HG03175 (cell line): ENCODE measurements around the gene WFIKKN1.

ENCODE experiments used
- ATAC-seq: cut with Tn5 transposase; IDR thresholded peaks from one replicate; pipeline ENCODE4 v1.9.1; 2021; ENCODE audit warnings: mild to moderate bottlenecking, moderate library complexity; ENCODE audit not compliant: unreplicated experiment

The WFIKKN1 gene

DNA sequence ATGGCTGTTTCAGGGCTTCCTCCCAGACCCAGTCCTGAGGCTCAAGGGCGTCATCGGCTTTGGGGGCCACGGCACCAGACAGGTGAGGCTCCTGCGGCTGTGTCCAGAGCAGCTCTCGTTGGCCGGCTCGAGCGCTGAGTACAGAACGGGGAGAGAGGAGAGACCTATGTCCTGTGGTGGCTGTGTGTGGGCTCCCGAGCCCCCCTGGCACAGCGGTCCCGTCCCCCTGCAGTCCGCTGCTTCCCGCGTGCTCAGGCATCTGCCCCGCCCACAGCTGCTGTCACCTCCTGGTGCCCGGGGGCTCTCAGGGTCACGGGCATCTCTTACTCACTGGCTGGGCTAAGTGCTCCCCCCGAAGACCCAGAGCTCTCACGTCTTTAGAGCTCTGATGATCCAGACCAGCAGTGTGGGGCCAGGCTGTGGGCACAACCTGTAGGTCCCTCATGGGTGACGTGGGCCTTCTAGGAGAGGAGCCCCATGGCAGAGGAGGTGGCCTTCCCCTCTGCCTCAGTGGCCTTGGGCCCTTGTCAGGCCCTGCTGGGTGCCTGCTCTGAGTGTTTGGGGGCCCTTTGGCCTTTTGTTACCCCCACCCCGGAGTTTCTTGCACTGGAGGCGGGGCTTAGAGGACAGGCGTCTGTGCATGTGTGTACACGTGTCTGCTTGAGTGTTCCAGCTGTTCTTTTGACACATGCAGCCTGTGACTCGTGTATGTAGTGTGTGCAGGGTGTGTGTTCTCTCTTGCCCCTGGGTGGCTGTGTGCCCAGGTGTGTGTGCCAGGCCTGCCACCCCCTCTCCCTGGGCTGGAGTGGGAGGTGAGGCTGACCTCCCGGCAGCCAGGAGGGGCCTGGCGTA is 21.9 kb downstream of the WFIKKN1 start:
- no peak for ATAC-seq

DNA sequence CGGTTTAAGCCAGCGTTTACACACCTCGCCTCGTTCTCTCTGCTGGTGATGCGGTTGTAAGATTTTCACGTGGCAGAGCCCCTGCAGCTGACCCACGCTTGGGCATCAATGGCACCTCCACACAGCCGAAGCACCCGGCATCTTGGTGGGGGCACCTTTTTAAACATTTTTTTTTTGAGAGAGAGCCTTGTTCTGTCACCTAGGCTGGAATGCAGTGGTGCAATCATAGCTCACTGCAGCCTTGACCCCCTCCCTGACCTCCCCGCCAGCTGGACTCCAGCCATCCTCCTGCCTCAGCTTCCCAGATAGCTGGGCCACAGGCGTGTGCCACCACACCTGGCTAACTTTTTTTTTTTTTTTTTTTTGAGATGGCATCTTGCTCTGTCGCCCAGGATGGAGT is 23.2 kb downstream of the WFIKKN1 start:
- ATAC-seq, result no peak

DNA sequence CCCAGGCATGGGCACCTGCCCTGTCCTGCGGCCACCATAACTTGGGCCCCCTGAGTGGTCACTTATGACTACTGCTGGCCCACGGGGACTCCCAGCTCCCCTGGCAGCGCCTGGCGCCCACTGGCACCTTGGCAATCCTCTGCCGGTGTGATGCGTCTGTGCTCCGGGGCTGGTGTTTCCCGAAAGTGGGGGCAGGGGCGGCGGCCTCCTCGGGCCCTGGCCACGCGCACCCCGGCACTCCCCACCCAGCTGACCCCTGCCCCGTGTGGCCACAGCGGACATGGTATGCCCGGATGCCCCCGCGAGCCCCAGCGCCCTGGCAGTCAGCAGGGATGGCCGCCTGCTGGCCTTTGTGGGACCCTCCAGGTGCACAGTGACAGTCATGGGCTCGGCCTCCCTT is 26.7 kb downstream of the WFIKKN1 start:
- ATAC-seq, result no peak

DNA sequence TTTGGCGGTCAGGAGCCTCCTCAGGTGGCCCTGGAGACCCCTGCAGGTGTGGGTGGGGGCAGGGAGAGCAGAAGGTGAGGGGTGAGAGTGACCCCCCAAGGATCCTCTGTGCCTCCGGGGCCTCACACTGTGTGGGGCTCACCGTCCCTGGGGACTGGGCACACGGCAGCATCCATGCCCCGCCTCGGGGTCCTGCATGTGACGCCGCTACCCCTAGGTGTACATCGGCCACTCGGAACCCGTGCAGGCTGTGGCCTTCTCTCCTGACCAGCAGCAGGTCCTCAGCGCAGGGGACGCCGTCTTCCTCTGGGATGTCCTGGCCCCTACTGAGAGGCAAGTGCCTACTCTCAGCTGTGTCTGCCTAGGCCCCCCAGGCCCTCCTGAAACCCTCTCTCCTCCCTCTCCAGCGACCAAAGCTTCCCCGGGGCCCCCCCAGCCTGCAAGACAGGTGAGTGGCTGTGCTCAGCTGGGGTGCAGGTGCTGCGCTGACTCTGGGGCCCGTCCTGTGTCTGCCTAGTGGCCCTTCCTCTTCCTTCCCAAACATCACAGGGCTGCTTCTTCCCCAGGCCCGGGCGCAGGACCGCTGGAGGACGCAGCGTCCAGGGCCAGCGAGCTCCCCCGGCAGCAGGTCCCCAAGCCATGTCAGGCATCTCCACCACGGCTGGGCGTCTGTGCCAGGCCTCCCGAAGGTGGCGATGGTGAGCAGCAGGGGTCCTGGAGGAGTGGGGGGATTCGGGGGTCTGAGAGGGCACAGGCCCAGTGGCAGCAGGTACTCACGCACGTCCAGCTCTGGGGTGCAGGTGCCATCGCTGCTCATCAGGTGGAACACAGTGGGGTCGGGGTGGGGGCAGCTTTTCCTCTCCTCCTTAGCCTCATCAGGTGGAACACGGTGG is 28.1 kb downstream of the WFIKKN1 start:
- no peak for ATAC-seq

DNA sequence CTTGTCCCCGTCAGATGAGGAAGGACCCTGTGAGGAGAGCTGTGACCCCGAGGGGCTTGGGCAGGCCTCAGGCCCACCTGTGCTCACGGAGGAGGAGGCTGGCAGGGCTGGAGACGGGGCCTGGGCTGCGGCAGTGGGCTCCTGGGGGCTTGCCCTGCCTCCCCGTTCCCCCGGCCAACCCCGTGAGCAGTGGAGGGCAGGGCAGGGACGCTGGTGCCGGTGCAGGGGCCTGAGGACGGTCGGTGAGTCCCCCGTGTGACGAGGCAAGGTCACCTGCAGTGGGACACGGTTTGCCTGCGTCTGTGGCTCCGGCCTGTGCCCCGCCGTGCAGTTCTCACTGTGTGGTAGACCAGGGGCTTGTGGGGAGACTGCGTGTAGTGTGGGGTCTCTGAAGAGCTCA is 28.8 kb downstream of the WFIKKN1 start:
- no peak for ATAC-seq

DNA sequence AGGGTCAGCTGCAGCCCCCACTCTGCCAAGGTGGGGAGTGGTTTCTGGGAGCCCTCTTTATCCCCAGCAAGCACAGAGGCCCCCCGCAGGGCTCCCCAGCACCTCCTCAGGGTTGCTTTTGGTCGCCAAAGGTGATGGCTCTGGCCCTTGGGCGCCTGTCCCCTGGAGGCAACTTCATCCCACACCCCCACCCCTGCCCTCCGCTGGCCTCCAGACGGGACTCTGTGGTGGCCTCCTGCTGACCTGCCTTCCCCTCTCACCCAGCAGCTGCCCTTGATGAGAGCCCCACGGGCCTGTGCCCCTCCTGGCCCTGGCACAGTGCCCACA is 29.3 kb downstream of the WFIKKN1 start:
- ATAC-seq, result no peak

DNA sequence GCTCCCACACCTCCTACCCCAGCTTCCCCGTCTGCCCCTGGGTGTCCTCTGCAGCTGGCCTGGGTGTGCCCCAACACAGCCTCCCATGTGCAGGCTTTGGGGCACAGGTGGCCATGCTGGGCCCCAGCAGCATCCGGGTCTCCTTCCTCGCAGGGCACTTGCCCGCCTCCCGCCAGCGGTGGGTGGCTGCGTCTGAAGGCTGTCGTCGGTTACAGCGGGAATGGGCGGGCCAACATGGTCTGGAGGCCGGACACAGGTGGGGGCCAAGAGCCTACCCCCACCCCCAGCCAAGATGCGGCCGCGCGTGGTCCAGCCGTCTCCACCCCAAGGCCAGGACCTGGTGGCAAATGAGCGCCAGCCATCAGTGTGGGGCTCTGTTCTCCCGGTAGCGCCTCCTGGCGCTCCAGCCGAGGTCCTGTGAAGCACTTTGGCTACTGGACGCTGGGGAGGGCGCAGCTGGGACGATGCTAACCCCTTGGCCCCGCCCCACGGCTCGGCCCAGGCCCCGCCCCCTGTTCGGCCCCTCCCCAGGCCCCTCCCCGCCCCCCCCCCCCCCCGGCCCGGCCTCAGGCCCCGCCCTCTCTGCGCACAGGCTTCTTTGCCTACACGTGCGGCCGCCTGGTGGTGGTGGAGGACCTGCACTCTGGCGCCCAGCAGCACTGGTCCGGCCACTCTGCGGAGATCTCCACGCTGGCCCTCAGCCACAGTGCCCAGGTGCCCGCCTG is 29.8 kb downstream of the WFIKKN1 start:
- peak; percentile 48 for ATAC-seq

DNA sequence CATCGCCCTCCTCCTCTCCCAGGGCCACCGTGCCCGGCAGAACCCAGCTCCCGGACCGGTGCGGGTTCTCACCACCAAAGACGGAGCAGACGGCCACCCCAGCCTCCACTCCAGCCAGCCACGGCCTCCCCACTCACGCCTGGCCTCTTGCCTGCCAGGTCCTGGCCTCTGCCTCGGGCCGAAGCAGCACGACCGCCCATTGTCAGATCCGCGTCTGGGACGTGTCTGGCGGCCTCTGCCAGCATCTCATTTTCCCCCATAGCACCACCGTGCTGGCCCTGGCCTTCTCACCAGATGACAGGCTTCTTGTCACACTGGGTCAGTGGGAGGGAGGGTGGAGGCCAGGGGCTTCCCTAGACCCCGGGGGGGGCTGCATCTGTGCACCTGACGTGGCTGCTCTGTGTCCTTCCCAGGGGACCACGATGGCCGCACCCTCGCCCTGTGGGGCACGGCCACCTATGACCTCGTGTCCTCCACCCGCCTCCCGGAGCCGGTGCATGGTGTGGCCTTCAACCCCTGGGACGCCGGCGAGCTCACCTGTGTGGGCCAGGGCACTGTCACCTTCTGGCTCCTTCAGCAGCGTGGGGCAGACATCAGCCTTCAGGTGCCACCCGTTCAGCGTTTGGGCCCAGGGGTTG is 30.5 kb downstream of the WFIKKN1 start:
- ATAC-seq, result no peak

DNA sequence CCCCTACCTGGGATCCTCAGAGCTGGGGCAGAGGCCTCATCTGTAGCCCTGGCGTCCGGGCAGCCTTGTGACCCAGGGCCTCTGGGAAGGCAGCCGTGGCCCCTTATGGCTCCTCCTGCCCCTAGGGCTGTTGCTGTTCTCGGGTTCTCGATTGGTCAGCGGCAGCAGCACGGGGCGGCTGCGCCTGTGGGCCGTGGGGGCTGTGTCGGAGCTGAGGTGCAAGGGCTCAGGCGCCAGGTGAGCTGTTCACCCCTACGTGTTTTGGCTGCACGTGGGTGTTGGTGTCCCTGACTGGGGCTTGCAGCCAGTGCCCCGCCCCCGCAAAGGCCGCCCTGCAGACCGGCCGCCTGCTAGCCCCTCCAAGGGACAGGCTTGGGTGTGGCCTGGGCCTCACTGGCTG is 31.3 kb downstream of the WFIKKN1 start:
- ATAC-seq, result no peak

DNA sequence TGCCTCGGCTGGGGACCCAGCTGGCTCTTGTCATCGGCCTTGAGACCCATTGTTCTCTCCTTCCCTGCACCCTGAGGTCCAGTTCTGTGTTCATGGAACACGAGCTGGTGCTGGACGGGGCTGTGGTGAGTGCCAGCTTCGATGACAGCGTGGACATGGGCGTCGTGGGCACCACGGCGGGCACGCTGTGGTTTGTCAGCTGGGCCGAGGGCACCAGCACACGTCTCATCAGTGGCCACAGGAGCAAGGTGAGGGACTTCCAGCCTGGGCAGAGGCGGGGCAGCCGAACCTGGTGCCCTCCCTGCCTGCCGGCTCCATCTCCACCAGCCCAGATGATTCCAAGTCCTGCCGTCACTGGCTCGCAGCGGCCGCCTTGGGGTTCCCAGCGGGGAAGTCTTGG is 31.8 kb downstream of the WFIKKN1 start:
- ATAC-seq, result no peak

DNA sequence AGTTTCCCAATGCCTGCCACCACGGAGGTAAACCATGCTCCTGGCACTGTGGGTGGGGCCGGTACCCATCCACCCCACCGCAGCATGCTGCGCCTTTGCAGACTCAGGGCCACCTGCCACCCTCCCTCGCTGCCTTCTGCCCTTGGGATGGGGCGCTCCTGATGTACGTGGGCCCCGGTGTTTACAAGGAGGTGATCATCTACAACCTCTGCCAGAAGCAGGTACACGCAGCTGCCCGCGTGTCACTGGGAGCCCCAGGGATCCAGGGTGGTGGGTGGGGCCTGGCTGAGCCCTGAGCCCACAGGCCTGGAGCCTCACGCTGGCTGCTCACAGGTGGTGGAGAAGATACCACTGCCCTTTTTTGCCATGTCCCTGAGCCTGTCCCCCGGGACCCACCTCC is 35.8 kb downstream of the WFIKKN1 start:
- ATAC-seq, result no peak

DNA sequence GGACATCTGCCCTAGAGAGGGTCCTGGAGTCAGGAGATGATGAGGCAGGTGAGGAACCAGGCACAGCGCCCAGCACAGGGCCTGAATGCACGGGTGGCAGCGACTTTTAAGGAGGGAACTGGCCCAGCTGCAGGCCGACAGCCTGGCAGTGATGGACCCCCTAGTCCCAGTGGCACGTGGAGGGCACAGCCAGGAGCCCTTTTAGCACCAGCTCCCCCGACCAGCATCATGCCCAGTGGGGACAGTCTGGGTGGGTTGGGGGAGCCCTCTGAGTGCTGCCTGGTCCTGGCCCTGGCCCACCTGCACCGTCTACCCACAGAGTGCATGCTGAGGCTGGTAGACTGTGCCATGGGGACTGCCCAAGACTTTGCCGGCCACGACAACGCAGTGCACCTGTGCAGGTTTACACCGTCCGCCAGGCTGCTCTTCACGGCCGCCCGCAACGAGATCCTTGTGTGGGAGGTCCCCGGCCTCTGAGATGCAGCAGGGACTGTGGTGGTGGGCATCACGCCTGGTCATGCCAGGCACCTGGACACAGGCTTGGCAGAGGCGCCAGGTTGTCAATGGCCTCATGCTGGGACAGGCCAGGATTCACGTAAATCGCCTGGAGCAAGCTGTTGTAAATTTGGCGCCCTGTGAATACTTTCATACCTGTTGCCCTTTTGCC is 36.5 kb downstream of the WFIKKN1 start:
- no peak for ATAC-seq

DNA sequence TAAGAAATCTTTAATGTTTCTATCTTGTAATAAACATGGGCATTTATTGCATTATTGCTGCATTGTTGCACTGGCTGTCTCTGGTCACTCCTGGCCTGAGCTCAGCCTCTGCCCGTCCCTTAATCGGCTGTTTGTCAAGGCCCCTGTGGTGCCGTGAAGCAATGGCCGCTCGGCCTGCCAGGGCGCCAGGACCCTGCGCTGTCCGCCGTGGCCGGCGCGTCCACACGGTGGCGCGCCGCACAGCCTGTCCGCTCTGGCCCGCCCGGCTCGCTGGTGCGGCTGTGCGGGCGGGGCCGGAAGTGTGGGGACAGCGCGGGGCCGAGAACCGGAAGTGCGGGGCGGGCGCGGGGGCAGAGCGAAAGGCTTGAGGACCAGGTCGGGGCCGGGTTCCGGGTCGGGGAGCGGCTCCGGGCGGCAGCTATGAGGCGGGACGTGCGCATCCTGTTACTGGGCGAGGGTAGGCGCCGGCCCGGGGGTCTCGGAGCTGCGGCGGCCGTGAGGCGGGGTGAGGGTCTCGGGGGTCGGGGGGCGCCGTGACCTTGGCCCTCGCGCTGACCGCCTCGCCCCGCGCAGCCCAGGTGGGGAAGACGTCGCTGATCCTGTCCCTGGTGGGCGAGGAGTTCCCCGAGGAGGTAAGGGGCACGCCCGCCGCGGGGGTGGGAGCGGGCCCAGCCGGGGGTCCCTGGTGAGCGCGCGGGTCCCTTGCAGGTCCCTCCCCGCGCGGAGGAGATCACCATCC is 37.2 kb downstream of the WFIKKN1 start, which contains the start of gene RHOT2:
Gene RHOT2, plus strand, starts transcription at position 353 of the 739 bp plus-strand sequence. Its CDS starts 68 bp downstream, at position 421.
- peak; percentile 89 for ATAC-seq

DNA sequence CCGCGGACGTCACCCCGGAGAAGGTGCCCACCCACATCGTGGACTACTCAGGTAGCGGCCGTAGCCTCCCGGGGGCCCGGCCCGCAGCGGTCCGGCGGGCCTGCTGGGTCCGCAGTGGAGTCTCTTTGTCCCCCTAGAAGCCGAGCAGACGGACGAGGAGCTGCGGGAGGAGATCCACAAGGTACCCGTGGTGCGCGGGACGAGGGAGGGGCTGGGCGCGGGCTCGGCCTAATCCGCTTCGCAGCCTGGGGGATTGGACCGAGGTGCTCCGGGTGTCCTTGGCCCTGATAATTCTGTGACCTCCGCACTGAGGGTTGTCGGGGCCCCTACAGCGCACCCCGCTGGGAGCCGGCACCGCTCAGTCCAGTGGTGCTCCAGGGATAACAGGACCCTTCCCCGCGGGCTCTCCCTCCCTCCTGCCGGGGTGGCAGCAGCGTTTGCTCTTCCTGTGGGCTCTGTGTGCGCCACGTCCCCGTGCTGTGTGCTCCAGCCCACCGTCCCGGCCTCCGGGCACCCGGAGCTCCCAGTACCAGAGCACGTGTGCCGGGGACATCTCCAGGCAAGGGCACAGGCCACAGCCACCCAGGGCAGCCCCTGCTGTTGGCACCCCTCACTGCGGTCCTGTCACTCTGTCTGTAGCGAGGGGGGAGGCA is 37.9 kb downstream of the WFIKKN1 start:
- peak; percentile 17 for ATAC-seq

DNA sequence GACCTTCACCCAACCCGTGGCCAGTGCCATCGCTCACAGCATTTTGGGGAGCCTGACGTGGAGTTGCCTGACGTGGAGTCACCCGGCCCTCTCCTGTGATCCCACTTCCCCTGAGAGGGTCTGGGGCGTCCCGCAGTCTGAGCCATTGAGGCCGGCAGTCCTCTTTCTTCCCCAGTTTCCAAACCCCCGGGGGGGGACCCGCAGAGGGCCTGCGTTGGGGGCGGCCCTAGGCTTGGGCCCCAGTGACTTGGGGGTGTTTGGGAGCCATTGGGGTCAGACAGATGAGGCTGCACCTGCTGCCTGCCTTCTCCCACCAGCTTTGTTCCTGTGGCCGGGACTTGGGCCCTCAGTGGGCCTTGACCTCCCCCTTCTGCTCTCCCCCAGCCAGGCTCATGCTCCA is 38.9 kb downstream of the WFIKKN1 start:
- no peak for ATAC-seq

DNA sequence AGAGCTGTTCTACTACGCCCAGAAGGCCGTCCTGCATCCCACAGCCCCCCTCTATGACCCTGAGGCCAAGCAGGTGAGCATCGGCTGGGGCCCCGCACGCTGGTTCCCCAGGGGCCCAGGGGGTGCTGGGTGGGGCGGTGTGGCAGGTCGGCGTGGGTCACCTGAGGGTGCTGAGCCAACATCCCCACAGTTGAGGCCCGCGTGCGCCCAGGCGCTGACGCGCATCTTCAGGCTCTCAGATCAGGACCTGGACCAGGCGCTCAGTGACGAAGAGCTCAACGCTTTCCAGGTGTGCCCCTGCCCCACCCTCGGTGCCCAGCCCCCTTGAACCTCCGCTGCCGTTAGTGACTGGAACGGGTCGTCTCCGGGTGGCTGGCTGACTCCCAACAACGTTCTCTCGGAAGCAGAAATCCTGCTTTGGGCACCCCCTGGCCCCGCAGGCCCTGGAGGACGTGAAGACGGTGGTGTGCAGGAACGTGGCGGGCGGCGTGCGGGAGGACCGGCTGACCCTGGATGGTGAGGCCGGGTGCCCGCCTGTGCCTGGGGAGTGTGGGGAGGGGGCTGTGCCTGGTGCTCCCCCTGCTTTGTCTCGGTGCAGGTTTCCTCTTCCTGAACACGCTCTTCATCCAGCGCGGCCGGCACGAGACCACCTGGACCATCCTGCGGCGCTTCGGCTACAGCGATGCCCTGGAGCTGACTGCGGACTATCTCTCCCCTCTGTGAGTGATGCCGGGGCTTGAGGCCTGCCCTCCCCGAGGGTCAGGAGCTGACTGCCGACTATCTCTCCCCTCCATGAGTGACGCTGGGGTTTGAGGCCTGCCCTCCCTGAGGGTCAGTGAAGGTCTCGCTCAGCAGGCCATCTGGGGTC is 39.9 kb downstream of the WFIKKN1 start:
- ATAC-seq, result no peak

DNA sequence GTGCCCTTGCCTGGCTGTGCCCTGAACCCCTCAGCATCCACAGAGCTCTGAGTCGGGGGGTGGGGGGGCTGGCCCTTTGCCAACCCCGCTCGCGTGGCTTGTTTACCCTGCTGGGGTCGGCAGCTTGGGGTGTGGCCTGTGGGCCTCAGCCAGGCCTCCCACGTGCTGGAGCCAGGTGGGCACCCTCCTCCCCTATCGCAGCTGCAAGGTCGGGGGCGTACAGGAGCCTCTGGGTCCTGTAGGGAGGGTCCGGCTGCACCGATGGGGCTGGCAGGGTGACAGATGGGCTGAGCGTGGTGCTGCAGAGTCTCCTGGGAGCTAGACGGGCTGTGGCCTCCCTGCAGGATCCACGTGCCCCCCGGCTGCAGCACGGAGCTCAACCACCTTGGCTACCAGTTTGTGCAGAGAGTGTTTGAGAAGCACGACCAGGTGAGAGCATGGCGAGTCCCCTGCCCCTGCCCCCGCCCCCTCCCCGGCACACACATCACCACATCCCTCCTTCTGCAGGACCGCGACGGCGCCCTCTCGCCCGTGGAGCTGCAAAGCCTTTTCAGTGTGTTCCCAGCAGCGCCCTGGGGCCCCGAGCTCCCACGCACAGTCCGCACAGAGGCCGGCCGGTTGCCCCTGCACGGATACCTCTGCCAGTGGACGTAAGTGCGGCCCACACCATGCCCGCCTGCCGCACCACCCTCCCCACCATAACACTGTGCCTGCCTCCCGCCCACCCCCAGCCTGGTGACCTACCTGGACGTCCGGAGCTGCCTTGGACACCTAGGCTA is 40.8 kb downstream of the WFIKKN1 start:
- no peak for ATAC-seq
